Activated naive CD8-positive, alpha-beta T cell treated with anti-CD3 and anti-CD28 coated beads for 36 hours (primary cell): Measurements from ENCODE around the gene GRID1. TPM values are rescaled to one million over a fixed set of nuclear protein-coding genes. Genes with fewer than 3 reads are reported as not detected.

Experiments
- DNase-seq: peaks from one replicate; pipeline ENCODE4 v3.0.0; 2021
- H3K27ac Mint-ChIP-seq: one replicate; pipeline ENCODE4 v1.8.0; 2022; ENCODE audit warnings: mild to moderate bottlenecking, moderate library complexity, mixed read lengths
- H3K27me3 Mint-ChIP-seq: one replicate; pipeline ENCODE4 v1.8.0; 2022; ENCODE audit warnings: mild to moderate bottlenecking, mixed read lengths
- H3K36me3 Mint-ChIP-seq: one replicate; pipeline ENCODE4 v1.8.0; 2021; ENCODE audit warnings: mild to moderate bottlenecking, mixed read lengths
- H3K4me1 Mint-ChIP-seq: one replicate; pipeline ENCODE4 v1.8.0; 2021; ENCODE audit warnings: mixed read lengths
- H3K4me3 Mint-ChIP-seq: one replicate; pipeline ENCODE4 v1.8.0; 2022; ENCODE audit warnings: mild to moderate bottlenecking, moderate library complexity, mixed read lengths
- H3K9me3 Mint-ChIP-seq: one replicate; pipeline ENCODE4 v1.8.0; 2022; ENCODE audit warnings: mixed read lengths
- total RNA-seq, 2 experiments: library from RNA; stranded (reverse); gene quantifications; one replicate each; pipeline ENCODE4 v1.2.3, GENCODE V29; 2021

The GRID1 gene
- total RNA-seq, 2 experiments from 2014 or later = not detected

- Mint-ChIP-seq H3K27ac (no peak overlapping the region), H3K27me3 (peaks cover 3% of the 10 kb centered on the region), H3K9me3 (no peaks in the 10 kb centered on the region), H3K4me3 (no peak overlapping the region), H3K4me1 (no peaks in the 10 kb centered on the region), H3K36me3 (no peaks in the 10 kb centered on the region)
- DNase-seq = no peak
These were observed 347.9 kb downstream of the GRID1 start for GRCh38 chr10:86018735-86019058.

- Mint-ChIP-seq H3K4me3 (no peak overlapping the region), H3K27me3 (peaks cover 3% of the 10 kb centered on the region), H3K36me3 (no peaks in the 10 kb centered on the region), H3K27ac (no peak overlapping the region), H3K4me1 (no peaks in the 10 kb centered on the region), H3K9me3 (no peaks in the 10 kb centered on the region)
- DNase-seq = no peak
These were observed 348.5 kb downstream of the GRID1 start for GRCh38 chr10:86017841-86018734.

- Mint-ChIP-seq H3K27me3 (peaks cover 10% of the 10 kb centered on the region), H3K9me3 (no peaks in the 10 kb centered on the region), H3K27ac (no peak overlapping the region), H3K4me3 (no peak overlapping the region), H3K36me3 (no peaks in the 10 kb centered on the region), H3K4me1 (no peaks in the 10 kb centered on the region)
- DNase-seq = no peak
These were observed 353.0 kb downstream of the GRID1 start for GRCh38 chr10:86013568-86013967.

GRCh38 chr10:86007171-86007570, 359.4 kb downstream of the GRID1 start:
- Mint-ChIP-seq H3K36me3 (no peaks in the 10 kb centered on the region), H3K4me3 (no peak overlapping the region), H3K4me1 (no peaks in the 10 kb centered on the region), H3K9me3 (no peaks in the 10 kb centered on the region), H3K27me3 (peaks cover 13% of the 10 kb centered on the region), H3K27ac (no peak overlapping the region)
- DNase-seq = no peak

GRCh38 chr10:86004337-86004736, 362.3 kb downstream of the GRID1 start:
- H3K27ac Mint-ChIP-seq = no peak overlapping the region
- DNase-seq = no peak
- H3K4me3 Mint-ChIP-seq = no peak overlapping the region
- H3K9me3 Mint-ChIP-seq = no peaks in the 10 kb centered on the region
- no peaks in the 10 kb centered on the region for H3K4me1 Mint-ChIP-seq
- H3K36me3 Mint-ChIP-seq = no peaks in the 10 kb centered on the region
- peaks cover 16% of the 10 kb centered on the region for H3K27me3 Mint-ChIP-seq

GRCh38 chr10:86003201-86003621, 363.4 kb downstream of the GRID1 start:
- no peak overlapping the region for H3K27ac Mint-ChIP-seq
- no peak overlapping the region for H3K4me3 Mint-ChIP-seq
- no peaks in the 10 kb centered on the region for H3K4me1 Mint-ChIP-seq
- no peaks in the 10 kb centered on the region for H3K36me3 Mint-ChIP-seq
- H3K9me3 Mint-ChIP-seq = no peaks in the 10 kb centered on the region
- peaks cover 21% of the 10 kb centered on the region for H3K27me3 Mint-ChIP-seq
- DNase-seq = no peak

- H3K4me3 Mint-ChIP-seq = no peak overlapping the region
- no peaks in the 10 kb centered on the region for H3K36me3 Mint-ChIP-seq
- H3K4me1 Mint-ChIP-seq = no peaks in the 10 kb centered on the region
These were observed 365.1 kb downstream of the GRID1 start for GRCh38 chr10:86001521-86001920.

GRCh38 chr10:85997544-85997943, 369.1 kb downstream of the GRID1 start:
- Mint-ChIP-seq H3K27ac (no peak overlapping the region), H3K36me3 (no peaks in the 10 kb centered on the region), H3K27me3 (peaks cover 46% of the 10 kb centered on the region), H3K4me3 (no peak overlapping the region), H3K4me1 (no peaks in the 10 kb centered on the region), H3K9me3 (no peaks in the 10 kb centered on the region)
- no peak for DNase-seq

More at GRCh38 chr10:86001521-86001920, 365.1 kb downstream of the GRID1 start:
- Mint-ChIP-seq H3K9me3 (no peaks in the 10 kb centered on the region), H3K27me3 (peaks cover 31% of the 10 kb centered on the region), H3K27ac (no peak overlapping the region)
- DNase-seq = no peak

GRCh38 chr10:85995791-85996190, 370.8 kb downstream of the GRID1 start:
- no peak overlapping the region for H3K27ac Mint-ChIP-seq
- no peaks in the 10 kb centered on the region for H3K9me3 Mint-ChIP-seq
- peak; percentile 15 for DNase-seq
- H3K27me3 Mint-ChIP-seq = peaks cover 42% of the 10 kb centered on the region
- no peaks in the 10 kb centered on the region for H3K4me1 Mint-ChIP-seq
- no peaks in the 10 kb centered on the region for H3K36me3 Mint-ChIP-seq
- no peak overlapping the region for H3K4me3 Mint-ChIP-seq

GRCh38 chr10:85993840-85994507, 372.6 kb downstream of the GRID1 start:
- Mint-ChIP-seq H3K27me3 (peaks cover 37% of the 10 kb centered on the region), H3K4me1 (no peaks in the 10 kb centered on the region), H3K4me3 (no peak overlapping the region), H3K9me3 (no peaks in the 10 kb centered on the region), H3K27ac (no peak overlapping the region), H3K36me3 (no peaks in the 10 kb centered on the region)
- DNase-seq = no peak

- Mint-ChIP-seq H3K9me3 (no peaks in the 10 kb centered on the region), H3K27ac (no peak overlapping the region), H3K4me3 (no peak overlapping the region), H3K27me3 (peaks cover 35% of the 10 kb centered on the region), H3K36me3 (no peaks in the 10 kb centered on the region), H3K4me1 (no peaks in the 10 kb centered on the region)
- no peak for DNase-seq
These were observed 373.5 kb downstream of the GRID1 start for GRCh38 chr10:85993140-85993539.

- DNase-seq = no peak
- no peak overlapping the region for H3K27ac Mint-ChIP-seq
- no peaks in the 10 kb centered on the region for H3K36me3 Mint-ChIP-seq
- H3K9me3 Mint-ChIP-seq = no peaks in the 10 kb centered on the region
- no peaks in the 10 kb centered on the region for H3K4me1 Mint-ChIP-seq
- H3K27me3 Mint-ChIP-seq = peaks cover 37% of the 10 kb centered on the region
- no peak overlapping the region for H3K4me3 Mint-ChIP-seq
These were observed 374.3 kb downstream of the GRID1 start for GRCh38 chr10:85992324-85992723.

- Mint-ChIP-seq H3K27me3 (peaks cover 11% of the 10 kb centered on the region), H3K27ac (no peak overlapping the region), H3K36me3 (no peaks in the 10 kb centered on the region), H3K4me3 (no peak overlapping the region), H3K9me3 (no peaks in the 10 kb centered on the region), H3K4me1 (no peaks in the 10 kb centered on the region)
- DNase-seq = no peak
These were observed 379.8 kb downstream of the GRID1 start for GRCh38 chr10:85986777-85987176.

GRCh38 chr10:85983051-85983450, 383.5 kb downstream of the GRID1 start:
- Mint-ChIP-seq H3K4me1 (no peaks in the 10 kb centered on the region), H3K4me3 (no peak overlapping the region), H3K27ac (no peak overlapping the region), H3K36me3 (no peaks in the 10 kb centered on the region), H3K27me3 (peaks cover 7% of the 10 kb centered on the region), H3K9me3 (no peaks in the 10 kb centered on the region)
- no peak for DNase-seq

- Mint-ChIP-seq H3K27ac (no peak overlapping the region), H3K27me3 (no peaks in the 10 kb centered on the region), H3K4me3 (no peak overlapping the region), H3K36me3 (no peaks in the 10 kb centered on the region), H3K9me3 (no peaks in the 10 kb centered on the region), H3K4me1 (no peaks in the 10 kb centered on the region)
- no peak for DNase-seq
These were observed 387.0 kb downstream of the GRID1 start for GRCh38 chr10:85979598-85979997.
